Osteoblast (primary cell): ENCODE data around the gene RFX1. TPM values are rescaled to one million over a fixed set of nuclear protein-coding genes. Genes with fewer than 3 reads are reported as not detected.
A peak's percentile ranks its signal among the peaks of the same experiment; 100 is the strongest.

Experiments
- DNase-seq: peaks from one replicate; pipeline ENCODE4 v3.0.0; 2011; ENCODE audit warnings: low spot score, mixed read lengths; ENCODE audit not compliant: insufficient read length; ENCODE audit errors: missing footprints
- H2AFZ ChIP-seq: 2 replicates; pipeline ENCODE4 v1.6.0; 2011; ENCODE audit warnings: mild to moderate bottlenecking, low read length
- H3K27ac ChIP-seq: 2 replicates; pipeline ENCODE4 v1.5.1; 2011; ENCODE audit warnings: mild to moderate bottlenecking, low read depth, low read length, moderate library complexity
- H3K27me3 ChIP-seq: 2 replicates; pipeline ENCODE4 v1.6.0; 2012; ENCODE audit warnings: mild to moderate bottlenecking, control low read depth, inconsistent platforms, low read length, moderate library complexity; ENCODE audit not compliant: insufficient read depth
- H3K36me3 ChIP-seq: 2 replicates; pipeline ENCODE4 v1.5.1; 2011; ENCODE audit warnings: mild to moderate bottlenecking, low read length, control low read depth, moderate library complexity; ENCODE audit not compliant: insufficient read depth
- H3K4me1 ChIP-seq: 2 replicates; pipeline ENCODE4 v1.5.1; 2011; ENCODE audit warnings: mild to moderate bottlenecking, low read length, control low read depth, moderate library complexity; ENCODE audit not compliant: insufficient read depth
- H3K4me2 ChIP-seq: 2 replicates; pipeline ENCODE4 v1.6.0; 2011; ENCODE audit warnings: mild to moderate bottlenecking, low read length; ENCODE audit not compliant: insufficient read depth
- H3K4me3 ChIP-seq: fragments of 200-600 bp; sonication (generic); 3 replicates; pipeline ENCODE4 v1.5.1; 2012; ENCODE audit warnings: mild to moderate bottlenecking, low read length, inconsistent platforms; ENCODE audit not compliant: insufficient read depth
- H3K79me2 ChIP-seq: 2 replicates; pipeline ENCODE4 v1.6.0; 2012; ENCODE audit warnings: mild to moderate bottlenecking, low read length, control low read depth, inconsistent platforms; ENCODE audit not compliant: insufficient read depth
- H3K9me3 ChIP-seq: 2 replicates; pipeline ENCODE4 v1.5.1; 2011; ENCODE audit warnings: low read depth, low read length, control low read depth
- H4K20me1 ChIP-seq: 2 replicates; pipeline ENCODE4 v1.6.0; 2012; ENCODE audit warnings: mild to moderate bottlenecking, low read length, control low read depth; ENCODE audit not compliant: insufficient read depth
- total RNA-seq: library from RNA; depleted of rRNA; stranded (reverse); fragments of >200 nt; gene quantifications from 2 replicates; pipeline ENCODE4 v1.2.3, GENCODE V29; 2012
- TF ChIP-seq, protein P1 (sequence below): IDR thresholded peaks from 2 replicates; pipeline ENCODE4 v1.5.1; 2011; ENCODE audit warnings: mild to moderate bottlenecking, low read depth, low read length, moderate library complexity; ENCODE audit errors: extremely low read depth

The RFX1 gene
- total RNA-seq, 1 donor: 2.5 TPM

DNA sequence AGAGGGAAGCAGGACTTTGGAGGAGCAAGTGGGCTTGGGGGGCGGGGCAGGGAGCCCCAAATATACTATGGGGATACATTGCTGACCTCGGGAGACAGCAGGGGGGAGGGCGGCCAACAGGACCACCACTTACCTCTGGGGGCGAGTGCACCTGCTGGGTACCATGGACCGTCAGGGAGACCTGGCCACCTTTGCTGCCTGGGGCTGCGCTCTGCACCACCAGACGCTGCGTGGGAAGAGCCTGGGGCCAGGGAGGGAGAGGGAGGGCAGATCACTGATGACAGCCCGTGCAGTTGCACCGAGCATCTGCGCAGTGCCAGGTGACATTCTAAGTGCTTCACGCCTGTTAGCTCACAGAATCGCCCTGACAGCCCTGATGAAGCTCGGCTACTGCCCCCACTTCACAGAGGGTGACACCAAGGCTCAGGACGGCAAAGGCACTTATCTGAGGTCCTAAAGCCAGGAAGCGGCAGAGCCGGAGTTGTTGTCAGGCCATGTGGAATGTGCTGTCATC is 24.1 kb downstream of the RFX1 start:
- peak; percentile 84 for DNase-seq
- no peak overlapping the region for H2AFZ ChIP-seq
- H3K27ac ChIP-seq: no peak overlapping the region
- TF ChIP-seq, protein P1, sequence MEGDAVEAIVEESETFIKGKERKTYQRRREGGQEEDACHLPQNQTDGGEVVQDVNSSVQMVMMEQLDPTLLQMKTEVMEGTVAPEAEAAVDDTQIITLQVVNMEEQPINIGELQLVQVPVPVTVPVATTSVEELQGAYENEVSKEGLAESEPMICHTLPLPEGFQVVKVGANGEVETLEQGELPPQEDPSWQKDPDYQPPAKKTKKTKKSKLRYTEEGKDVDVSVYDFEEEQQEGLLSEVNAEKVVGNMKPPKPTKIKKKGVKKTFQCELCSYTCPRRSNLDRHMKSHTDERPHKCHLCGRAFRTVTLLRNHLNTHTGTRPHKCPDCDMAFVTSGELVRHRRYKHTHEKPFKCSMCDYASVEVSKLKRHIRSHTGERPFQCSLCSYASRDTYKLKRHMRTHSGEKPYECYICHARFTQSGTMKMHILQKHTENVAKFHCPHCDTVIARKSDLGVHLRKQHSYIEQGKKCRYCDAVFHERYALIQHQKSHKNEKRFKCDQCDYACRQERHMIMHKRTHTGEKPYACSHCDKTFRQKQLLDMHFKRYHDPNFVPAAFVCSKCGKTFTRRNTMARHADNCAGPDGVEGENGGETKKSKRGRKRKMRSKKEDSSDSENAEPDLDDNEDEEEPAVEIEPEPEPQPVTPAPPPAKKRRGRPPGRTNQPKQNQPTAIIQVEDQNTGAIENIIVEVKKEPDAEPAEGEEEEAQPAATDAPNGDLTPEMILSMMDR: no peak
- H3K9me3 ChIP-seq: no peaks in the 10 kb centered on the region
- H3K4me1 ChIP-seq: peaks cover 6% of the 10 kb centered on the region
- H3K36me3 ChIP-seq: peaks cover 5% of the 10 kb centered on the region
- H3K79me2 ChIP-seq: no peaks in the 10 kb centered on the region
- H3K4me3 ChIP-seq: no peak overlapping the region
- H4K20me1 ChIP-seq: no peaks in the 10 kb centered on the region
- no peak overlapping the region for H3K4me2 ChIP-seq
- H3K27me3 ChIP-seq: no peaks in the 10 kb centered on the region

DNA sequence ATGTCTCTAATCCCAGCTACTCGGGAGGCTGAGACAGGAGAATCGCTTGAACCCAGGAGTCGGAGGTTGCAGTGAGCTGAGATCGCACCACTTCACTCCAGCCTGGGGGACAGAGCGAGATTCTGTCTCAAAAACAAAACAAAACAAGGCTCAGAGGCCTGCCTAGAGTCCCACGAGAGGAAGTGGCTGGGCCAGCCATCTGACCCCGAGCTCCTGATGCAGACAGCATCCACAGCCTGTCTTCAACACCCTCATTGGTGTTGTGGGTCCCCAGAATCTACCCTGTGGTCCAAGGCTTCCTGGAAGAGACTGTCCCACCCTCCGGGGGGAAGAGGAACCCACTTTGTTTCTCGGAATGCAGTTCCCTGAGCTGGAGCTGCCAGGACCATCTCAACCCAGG is 24.7 kb downstream of the RFX1 start:
- DNase-seq: peak; percentile 90
- TF ChIP-seq, protein P1: no peak
- no peak overlapping the region for H2AFZ ChIP-seq
- no peak overlapping the region for H3K4me2 ChIP-seq
- H3K79me2 ChIP-seq: no peaks in the 10 kb centered on the region
- no peak overlapping the region for H3K27ac ChIP-seq
- peaks cover 5% of the 10 kb centered on the region for H3K36me3 ChIP-seq
- peaks cover under 1% of the 10 kb centered on the region for H3K4me1 ChIP-seq
- H3K4me3 ChIP-seq: no peak overlapping the region
- no peaks in the 10 kb centered on the region for H3K9me3 ChIP-seq
- no peaks in the 10 kb centered on the region for H3K27me3 ChIP-seq
- no peaks in the 10 kb centered on the region for H4K20me1 ChIP-seq

DNA sequence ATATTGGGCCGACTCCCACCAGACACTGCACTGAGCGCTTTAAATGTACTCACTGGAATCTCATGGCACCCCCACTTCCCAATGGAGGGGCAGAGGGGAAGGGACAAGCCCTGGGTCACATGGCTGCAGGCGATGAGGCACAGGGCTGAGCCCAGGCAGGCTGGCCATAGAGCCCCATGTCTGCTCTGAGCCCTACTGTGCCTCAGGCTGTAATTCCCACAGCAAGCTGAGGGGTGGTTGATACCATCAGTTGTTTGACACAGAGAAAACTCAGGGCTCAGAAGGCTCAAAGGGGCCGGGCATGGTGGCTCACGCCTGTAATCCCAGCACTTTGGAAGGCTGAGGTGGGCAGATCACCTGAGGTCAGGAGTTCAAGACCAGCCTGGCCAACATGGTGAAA is 25.1 kb downstream of the RFX1 start:
- Histone ChIP-seq H3K27me3 (no peaks in the 10 kb centered on the region), H3K79me2 (no peaks in the 10 kb centered on the region), H3K4me2 (no peak overlapping the region), H3K4me3 (no peak overlapping the region), H3K9me3 (no peaks in the 10 kb centered on the region), H4K20me1 (no peaks in the 10 kb centered on the region), H2AFZ (no peak overlapping the region), H3K27ac (no peak overlapping the region), H3K4me1 (no peaks in the 10 kb centered on the region), H3K36me3 (peaks cover 5% of the 10 kb centered on the region)
- TF ChIP-seq, protein P1: no peak
- peak; percentile 19 for DNase-seq

DNA sequence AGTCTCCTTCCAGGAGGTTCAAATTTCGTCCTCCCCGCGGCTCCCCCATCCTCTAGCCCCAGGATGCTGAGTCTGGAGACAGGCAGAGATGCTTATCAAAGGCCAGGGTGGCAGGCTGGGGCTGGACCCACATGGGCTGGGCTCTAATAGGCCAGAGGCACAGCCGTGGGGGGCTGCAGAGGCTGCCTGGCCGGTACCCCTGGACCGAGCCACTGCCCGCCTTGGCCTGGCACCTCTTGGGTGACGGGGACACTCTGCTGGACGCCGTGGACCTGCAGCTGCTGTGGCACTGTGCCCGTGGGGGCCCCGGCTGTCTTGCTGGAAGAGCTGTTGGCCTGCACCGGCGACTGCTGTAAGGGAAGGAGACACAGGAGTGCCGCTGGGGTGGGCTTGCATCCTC is 25.8 kb downstream of the RFX1 start:
- no peak overlapping the region for H3K4me3 ChIP-seq
- H3K36me3 ChIP-seq: peaks cover 8% of the 10 kb centered on the region

More for the DNA sequence above, 25.8 kb downstream of the RFX1 start:
- Histone ChIP-seq H3K79me2 (no peaks in the 10 kb centered on the region), H3K27me3 (no peaks in the 10 kb centered on the region), H3K27ac (no peak overlapping the region), H4K20me1 (no peaks in the 10 kb centered on the region), H2AFZ (no peak overlapping the region), H3K4me2 (no peak overlapping the region), H3K4me1 (no peaks in the 10 kb centered on the region), H3K9me3 (no peaks in the 10 kb centered on the region)
- TF ChIP-seq, protein P1: no peak
- no peak for DNase-seq
